ENCODE measurements around the gene TTN. TPM values are rescaled to one million over a fixed set of nuclear protein-coding genes. Genes with fewer than 3 reads are reported as not detected.

TTN gene
- total and polyA plus RNA-seq, 10 of the 15 experiments (the other 5 are each of a cell fraction or from before 2014, with no cell fraction given): 0.15 to 9.0 (median 1.8) TPM

- RAD21 ChIA-PET (ENCODE audit: unreplicated experiment): no interaction called here
- no peak for FAIRE-seq
Measured at GRCh38 chr2:178589335-178589734, 217.9 kb downstream of the TTN start.

GRCh38 chr2:178584666-178585065 is 222.6 kb downstream of the TTN start:
- RAD21 ChIA-PET (ENCODE audit: unreplicated experiment): no interaction called here
- POLR2A ChIA-PET: no interaction called here
- Histone ChIP-seq H3K4me2 (ENCODE audit: control insufficient read depth, insufficient read depth) (no peak overlapping the region), H4K20me1 (ENCODE audit: control insufficient read depth, insufficient read depth) (no peaks in the 10 kb centered on the region), H3K79me2 (ENCODE audit: control insufficient read depth, insufficient read depth, low read length) (no peaks in the 10 kb centered on the region), H3K27ac (ENCODE audit: control insufficient read depth, insufficient read depth) (no peak overlapping the region), H3K27me3 (replicated peaks in 1 of 2; ENCODE audit: control insufficient read depth in 2 of 2, insufficient read depth in 2 of 2, low read length in 1 of 2) (no peaks in the 10 kb centered on the region), H3K36me3 (ENCODE audit: control insufficient read depth in 2 of 2, insufficient read depth in 2 of 2, low read length in 1 of 2) (peaks cover 0 to 2% of the 10 kb centered on the region in 2 experiments; a peak in 2 of 4 replicates), H3K4me3 (no peak overlapping the region), H2AFZ (ENCODE audit: control insufficient read depth, low read depth, low read length) (no peak overlapping the region), H3K9ac (ENCODE audit: control insufficient read depth, insufficient read depth, low read length) (no peak overlapping the region), H3K9me3 (replicated peaks; ENCODE audit: control insufficient read depth, insufficient read depth, low read length) (no peaks in the 10 kb centered on the region), H3K4me1 (ENCODE audit: control insufficient read depth, insufficient read depth, low read length) (no peaks in the 10 kb centered on the region)
- FAIRE-seq: no peak
- no peak for ATAC-seq
- no peak for TF ChIP-seq CHD4 (IDR thresholded peaks at IDR 0.05)
- no peak for TF ChIP-seq CBFB (IDR thresholded peaks at IDR 0.05; ENCODE audit: low read depth)
- TF ChIP-seq CHD1 (IDR thresholded peaks at IDR 0.05; ENCODE audit: low read depth, low read length): no peak
- no peak for TF ChIP-seq BMI1 (IDR thresholded peaks at IDR 0.05; ENCODE audit: borderline replicate concordance)
- no peak for TF ChIP-seq ZNF24 (IDR thresholded peaks at IDR 0.05)
- TF ChIP-seq ASH2L (IDR thresholded peaks at IDR 0.05; ENCODE audit: borderline replicate concordance, low read depth): no peak
- no peak for TF ChIP-seq PAX8 (IDR thresholded peaks at IDR 0.05)
- in situ Hi-C loops (cut with MboI) (no loop called here), intact Hi-C loops (cut with micrococcal nuclease; ENCODE audit: unreplicated experiment) (no loop called here)
- no TSS peak for BruUV-seq (replicated peaks)
- no peak for DNase-seq (ENCODE audit: low read depth, low spot score)
- SMC1A ChIA-PET (ENCODE audit: uncharacterized antibody, unreplicated experiment): no interaction called here
- 93% methylated on average over 10 of the region's 10 CpGs for WGBS (ENCODE audit: insufficient coverage, insufficient replicate concordance, low lambda C conversion rate, missing lambda C conversion rate)
- CTCF ChIA-PET: no interaction called here

More at GRCh38 chr2:178589335-178589734, 217.9 kb downstream of the TTN start:
- ChIA-PET SMC1A (ENCODE audit: uncharacterized antibody, unreplicated experiment) (no interaction called here), CTCF (no interaction called here), POLR2A (no interaction called here)
- TF ChIP-seq RELB (IDR thresholded peaks at IDR 0.05; ENCODE audit: low read depth): no peak
- Histone ChIP-seq H3K9me3 (replicated peaks; ENCODE audit: control insufficient read depth, insufficient read depth, low read length) (no peaks in the 10 kb centered on the region), H3K36me3 (ENCODE audit: control insufficient read depth in 2 of 2, insufficient read depth in 2 of 2, low read length in 1 of 2) (peaks cover 0 to 5% of the 10 kb centered on the region in 2 experiments; a peak in 2 of 4 replicates), H2AFZ (ENCODE audit: control insufficient read depth, low read depth, low read length) (no peak overlapping the region), H3K27ac (ENCODE audit: control insufficient read depth, insufficient read depth) (no peak overlapping the region), H4K20me1 (ENCODE audit: control insufficient read depth, insufficient read depth) (no peaks in the 10 kb centered on the region), H3K9ac (ENCODE audit: control insufficient read depth, insufficient read depth, low read length) (no peak overlapping the region), H3K27me3 (replicated peaks in 1 of 2; ENCODE audit: control insufficient read depth in 2 of 2, insufficient read depth in 2 of 2, low read length in 1 of 2) (no peaks in the 10 kb centered on the region), H3K4me2 (ENCODE audit: control insufficient read depth, insufficient read depth) (no peak overlapping the region), H3K79me2 (ENCODE audit: control insufficient read depth, insufficient read depth, low read length) (no peaks in the 10 kb centered on the region), H3K4me3 (no peak overlapping the region), H3K4me1 (ENCODE audit: control insufficient read depth, insufficient read depth, low read length) (no peaks in the 10 kb centered on the region)
- 95% methylated on average over 2 of the region's 2 CpGs for WGBS (ENCODE audit: insufficient coverage, insufficient replicate concordance, low lambda C conversion rate, missing lambda C conversion rate)
- in situ Hi-C loops (cut with MboI) (no loop called here), intact Hi-C loops (cut with micrococcal nuclease; ENCODE audit: unreplicated experiment) (no loop called here)
- no TSS peak for BruUV-seq (replicated peaks)
- ATAC-seq (no peak), DNase-seq (ENCODE audit: low read depth, low spot score) (no peak)

Measured in GM12878 (cell line).